ENCODE results near the gene EDIL3.

DNA sequence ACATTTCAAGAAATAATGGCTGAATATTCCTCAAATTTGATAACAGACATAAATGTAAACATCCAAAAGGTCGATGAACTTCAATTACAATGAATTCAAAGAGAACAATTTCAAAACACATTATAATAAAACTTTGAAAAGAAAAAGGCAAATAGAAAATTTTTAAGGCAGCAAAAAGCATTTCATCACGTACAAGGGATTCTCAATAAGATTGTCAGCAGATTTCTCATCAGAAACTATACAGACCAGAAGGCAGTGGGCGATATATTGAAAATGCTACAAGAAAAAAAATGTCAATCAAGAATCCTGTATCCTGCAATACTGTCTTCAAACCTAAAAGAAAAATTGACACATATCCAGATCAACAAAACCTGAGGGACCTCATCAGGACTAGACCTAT, 62.0 kb downstream of the EDIL3 start:
- TF ChIP-seq, protein P1, sequence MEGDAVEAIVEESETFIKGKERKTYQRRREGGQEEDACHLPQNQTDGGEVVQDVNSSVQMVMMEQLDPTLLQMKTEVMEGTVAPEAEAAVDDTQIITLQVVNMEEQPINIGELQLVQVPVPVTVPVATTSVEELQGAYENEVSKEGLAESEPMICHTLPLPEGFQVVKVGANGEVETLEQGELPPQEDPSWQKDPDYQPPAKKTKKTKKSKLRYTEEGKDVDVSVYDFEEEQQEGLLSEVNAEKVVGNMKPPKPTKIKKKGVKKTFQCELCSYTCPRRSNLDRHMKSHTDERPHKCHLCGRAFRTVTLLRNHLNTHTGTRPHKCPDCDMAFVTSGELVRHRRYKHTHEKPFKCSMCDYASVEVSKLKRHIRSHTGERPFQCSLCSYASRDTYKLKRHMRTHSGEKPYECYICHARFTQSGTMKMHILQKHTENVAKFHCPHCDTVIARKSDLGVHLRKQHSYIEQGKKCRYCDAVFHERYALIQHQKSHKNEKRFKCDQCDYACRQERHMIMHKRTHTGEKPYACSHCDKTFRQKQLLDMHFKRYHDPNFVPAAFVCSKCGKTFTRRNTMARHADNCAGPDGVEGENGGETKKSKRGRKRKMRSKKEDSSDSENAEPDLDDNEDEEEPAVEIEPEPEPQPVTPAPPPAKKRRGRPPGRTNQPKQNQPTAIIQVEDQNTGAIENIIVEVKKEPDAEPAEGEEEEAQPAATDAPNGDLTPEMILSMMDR (conservative IDR thresholded peaks at IDR 0.05 in 1 of 2, IDR thresholded peaks at IDR 0.05 in 1 of 2; ENCODE audit: low read depth in 1 of 2, low read length in 2 of 2): no peak
- no peak for TF ChIP-seq EZH2 (IDR thresholded peaks at IDR 0.05; ENCODE audit: low read length, missing control alignments)

All from fibroblast of lung (primary cell).